ENCODE results near the gene TCF19.

The TCF19 gene

GRCh38 chr6:31158140-31158862 lies at the start of gene TCF19:
Gene TCF19 (plus strand): TSS chr6:31158589. CDS start chr6:31159470, 881 bp downstream.
- H3K4me3 ChIP-seq (ENCODE audit: low read depth, low read length), result peak within 1 kb of the TSS; percentile 66

- no peak overlapping the region for H3K4me3 ChIP-seq (ENCODE audit: low read depth, low read length)
These were observed 47.4 kb upstream of the TCF19 start for GRCh38 chr6:31110825-31111582.

- H3K4me3 ChIP-seq (ENCODE audit: low read depth, low read length), result no peak overlapping the region
These were observed 46.7 kb upstream of the TCF19 start for GRCh38 chr6:31111712-31112111.

- no peak within 1 kb of the TSS for H3K4me3 ChIP-seq (ENCODE audit: low read depth, low read length)
These were observed 45.9 kb upstream of the TCF19 start, which contains the start of gene C6orf15 for GRCh38 chr6:31112478-31112877. Gene C6orf15 (minus strand): TSS chr6:31112575. CDS start chr6:31112555, 20 bp downstream.

GRCh38 chr6:31113861-31114540 lies 44.4 kb upstream of the TCF19 start:
- H3K4me3 ChIP-seq (ENCODE audit: low read depth, low read length), result no peak overlapping the region

GRCh38 chr6:31114541-31114878 lies 43.9 kb upstream of the TCF19 start, which contains the start of gene PSORS1C1:
Gene PSORS1C1 (plus strand): TSS chr6:31114800. CDS start chr6:31129633, 14,833 bp downstream.
- no peak within 1 kb of the TSS for H3K4me3 ChIP-seq (ENCODE audit: low read depth, low read length)

- no peak overlapping the region for H3K4me3 ChIP-seq (ENCODE audit: low read depth, low read length)
These were observed 43.2 kb upstream of the TCF19 start for GRCh38 chr6:31114970-31115849.

GRCh38 chr6:31115941-31116560 lies 42.3 kb upstream of the TCF19 start:
- H3K4me3 ChIP-seq (ENCODE audit: low read depth, low read length), result no peak overlapping the region

- H3K4me3 ChIP-seq (ENCODE audit: low read depth, low read length), result no peak overlapping the region
These were observed 41.6 kb upstream of the TCF19 start for GRCh38 chr6:31116661-31117385.

GRCh38 chr6:31118178-31118577 lies 40.2 kb upstream of the TCF19 start:
- no peak overlapping the region for H3K4me3 ChIP-seq (ENCODE audit: low read depth, low read length)

- H3K4me3 ChIP-seq (ENCODE audit: low read depth, low read length), result no peak within 1 kb of the TSS
These were observed 38.1 kb upstream of the TCF19 start, which contains the start of gene CDSN for GRCh38 chr6:31120151-31120915. Gene CDSN (minus strand): TSS chr6:31120446. CDS start chr6:31120419, 27 bp downstream.

- H3K4me3 ChIP-seq (ENCODE audit: low read depth, low read length), result no peak overlapping the region
These were observed 37.1 kb upstream of the TCF19 start for GRCh38 chr6:31121131-31121790.

GRCh38 chr6:31122791-31123706 lies 35.3 kb upstream of the TCF19 start:
- H3K4me3 ChIP-seq (ENCODE audit: low read depth, low read length), result no peak overlapping the region

- H3K4me3 ChIP-seq (ENCODE audit: low read depth, low read length), result no peak overlapping the region
These were observed 33.2 kb upstream of the TCF19 start for GRCh38 chr6:31125162-31125561.

GRCh38 chr6:31125586-31126363 lies 32.6 kb upstream of the TCF19 start:
- H3K4me3 ChIP-seq (ENCODE audit: low read depth, low read length), result no peak overlapping the region

All from iPS-11a (cell line).